Left hindlimb (tissue), 1 donor: Measurements from ENCODE around the gene FTCD.
"Not testable (repeated sequence)": the region's sequence is repeated elsewhere in the genome, so short reads cannot be mapped to it uniquely, and the experiment has no call there.

Experiments used
- DNase-seq: peaks from one replicate; pipeline ENCODE4 v3.0.0-alpha.2; 2018

Gene FTCD

DNA sequence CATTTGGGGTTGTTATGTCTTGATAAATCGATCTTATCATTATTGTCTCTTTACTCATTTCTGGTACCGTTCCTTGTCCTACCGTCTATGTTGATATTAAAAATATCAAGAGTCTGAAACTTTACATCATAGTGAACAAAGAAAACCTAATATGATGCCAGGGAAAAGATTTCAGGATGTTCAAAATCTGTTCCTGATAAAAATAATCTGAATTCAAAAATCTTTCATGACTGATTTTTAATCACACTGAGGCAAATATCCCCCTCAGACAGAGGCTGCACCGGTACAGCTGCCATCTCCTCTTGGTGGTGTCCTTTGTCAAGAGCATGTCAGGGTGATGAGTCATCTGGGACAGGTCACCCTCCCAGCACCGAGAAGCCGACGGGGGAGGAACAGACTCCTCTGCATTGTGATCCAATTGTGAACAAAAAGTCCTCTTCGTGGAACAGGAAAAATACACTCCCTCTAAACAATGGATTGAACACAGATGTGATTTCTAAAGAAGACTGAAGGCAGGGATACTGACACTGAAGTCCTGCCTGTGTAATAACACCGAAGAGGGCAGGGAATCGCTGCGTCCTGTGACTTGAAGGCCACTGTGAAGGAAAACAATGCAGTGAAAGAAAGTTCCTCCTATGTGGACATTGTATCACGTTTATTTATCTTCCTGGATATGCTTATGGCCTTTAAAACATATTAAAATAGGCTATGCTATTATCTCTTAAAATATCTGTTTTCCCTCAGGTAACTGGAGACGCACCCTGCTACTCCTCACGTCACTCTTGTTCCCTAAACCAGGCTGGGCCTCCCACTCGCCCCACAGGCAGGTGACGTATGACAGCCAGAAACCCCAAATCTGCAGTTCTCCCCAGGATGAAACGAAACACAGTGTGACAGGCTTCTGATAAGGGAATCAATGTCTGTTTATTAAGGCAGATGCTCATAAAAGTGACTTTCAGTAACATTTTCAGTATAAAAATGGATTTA, 33.1 kb upstream of the FTCD start:
- DNase-seq, result no peak

DNA sequence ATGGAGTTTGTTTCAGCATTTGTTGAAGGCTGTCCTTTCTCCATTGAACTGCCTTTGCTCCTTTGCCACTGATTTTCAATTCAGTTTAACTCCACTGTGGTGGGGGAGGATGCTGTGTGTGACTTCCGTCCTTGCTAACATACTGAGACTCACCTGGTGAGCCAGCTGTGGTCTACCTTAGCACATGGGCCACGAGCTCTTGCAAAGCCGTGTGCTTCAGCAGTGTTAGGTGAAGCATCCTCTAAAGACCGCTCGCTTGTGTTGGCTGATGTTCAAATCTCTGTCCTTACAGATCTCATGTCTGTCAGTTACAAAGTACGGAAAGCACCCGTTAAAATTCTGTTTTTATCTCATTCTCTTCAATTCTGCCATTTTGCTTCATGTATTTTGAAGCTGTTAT, 32.4 kb upstream of the FTCD start:
- no peak for DNase-seq

DNA sequence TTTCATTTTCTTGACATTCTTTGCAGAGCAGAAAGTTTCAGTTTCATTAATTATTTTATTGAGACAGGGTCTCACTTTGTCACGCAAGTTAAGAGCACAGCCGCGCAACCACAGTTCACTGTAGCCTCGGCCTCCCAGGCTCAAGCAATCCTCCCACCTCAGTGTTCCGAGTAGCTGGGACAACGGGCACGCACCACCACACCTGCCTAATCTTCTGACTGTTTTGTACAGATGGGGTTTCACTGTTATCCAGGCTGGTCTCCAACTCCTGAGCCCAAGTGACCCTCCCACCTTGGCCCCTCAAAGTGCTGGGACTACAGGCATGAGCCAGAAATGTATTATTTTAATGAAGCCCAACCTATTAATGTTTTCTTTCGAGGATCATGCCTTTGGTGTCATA, 31.9 kb upstream of the FTCD start:
- DNase-seq, result no peak

DNA sequence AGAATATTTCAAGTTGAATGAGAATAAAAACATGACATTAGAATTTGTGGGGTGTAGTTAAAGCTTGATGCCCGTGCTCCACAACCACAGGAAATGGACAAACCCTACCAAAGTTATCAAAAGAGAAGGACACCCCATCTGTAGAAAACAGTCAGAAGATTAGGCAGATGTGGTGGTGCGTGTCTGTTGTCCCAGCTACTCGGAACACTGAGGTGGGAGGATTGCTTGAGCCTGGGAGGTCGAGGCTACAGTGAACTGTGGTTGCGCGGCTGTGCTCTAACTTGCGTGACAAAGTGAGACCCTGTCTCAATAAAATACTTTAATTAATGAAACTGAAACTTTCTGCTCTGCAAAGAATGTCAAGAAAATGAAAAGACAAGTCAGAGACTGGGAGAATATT, 30.3 kb upstream of the FTCD start:
- DNase-seq, result no peak

DNA sequence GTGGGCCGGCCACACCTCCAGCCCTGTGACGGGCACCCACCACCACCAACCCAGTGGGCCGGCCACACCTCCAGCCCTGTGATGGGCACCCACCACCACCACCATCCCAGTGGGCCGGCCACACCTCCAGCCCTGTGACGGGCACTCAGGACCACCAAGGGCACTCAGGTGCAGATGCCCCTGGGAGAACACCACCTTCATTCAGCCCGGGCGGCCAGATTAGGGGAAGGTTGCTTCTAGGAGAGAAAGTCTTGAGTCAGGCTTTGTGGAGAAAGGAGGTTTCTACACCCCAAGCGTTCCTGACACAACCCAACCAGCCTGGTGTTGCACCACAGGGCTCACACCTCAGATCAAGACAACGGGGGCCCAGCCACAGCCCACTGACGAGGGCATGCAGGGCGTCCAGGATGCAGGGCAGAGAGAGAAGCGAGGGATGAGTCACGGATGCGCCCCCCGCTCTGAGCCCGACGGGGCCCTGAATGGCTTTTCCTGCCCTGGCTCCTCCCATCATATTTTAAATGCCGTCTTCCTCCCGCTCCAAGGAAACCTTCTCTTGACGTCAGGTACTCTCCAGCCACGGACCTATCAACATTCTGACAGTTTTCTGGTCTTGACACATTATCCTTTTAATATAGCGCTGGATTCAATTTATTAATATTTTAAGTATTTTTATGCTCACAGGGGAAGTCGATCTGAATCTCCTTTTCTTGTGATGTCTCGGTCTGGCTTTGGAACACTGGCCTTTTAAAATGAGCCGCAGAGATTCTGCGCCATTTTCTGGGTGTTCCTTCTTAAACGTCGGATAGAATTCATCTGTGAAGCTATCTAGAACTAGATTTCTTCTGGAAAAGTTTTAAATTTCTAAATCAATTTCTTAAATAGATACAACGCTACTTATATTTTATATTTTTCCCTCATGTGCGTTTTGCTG, 29.5 kb upstream of the FTCD start:
- DNase-seq, result peak; percentile 87

DNA sequence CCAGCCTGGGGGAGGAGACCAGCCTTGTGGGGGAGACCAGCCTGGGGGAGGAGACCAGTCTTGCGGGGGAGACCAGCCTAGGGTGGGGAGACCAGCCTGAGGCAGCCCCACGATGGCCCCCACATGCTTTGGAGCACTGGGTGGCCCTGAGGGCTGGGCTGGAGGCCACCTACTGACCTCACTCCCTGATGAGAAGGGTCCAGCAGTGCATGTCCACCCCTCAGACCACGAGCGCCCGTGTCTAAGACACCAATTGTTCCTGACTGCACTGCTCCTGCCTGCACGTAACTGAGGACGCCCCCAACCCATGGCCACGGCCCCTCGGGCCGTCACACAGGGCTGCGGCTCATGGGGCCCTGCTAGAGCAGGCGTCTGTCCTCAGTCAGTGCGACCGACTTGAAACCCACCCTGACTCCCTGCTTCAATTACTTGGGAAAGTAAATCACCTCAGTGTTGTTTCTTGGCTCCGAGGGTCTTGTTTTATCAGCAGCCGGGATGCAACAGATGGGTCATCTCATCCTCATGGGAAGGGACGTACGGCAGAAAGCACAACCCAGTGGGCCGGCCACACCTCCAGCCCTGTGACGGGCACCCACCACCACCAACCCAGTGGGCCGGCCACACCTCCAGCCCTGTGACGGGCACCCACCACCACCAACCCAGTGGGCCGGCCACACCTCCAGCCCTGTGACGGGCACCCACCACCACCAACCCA, 28.7 kb upstream of the FTCD start, which contains the start of gene SPATC1L:
TSS of gene SPATC1L (minus strand) at position 550 of the 715 bp plus-strand sequence. CDS start 1,643 bp downstream, outside the sequence.
- DNase-seq, result no peak

DNA sequence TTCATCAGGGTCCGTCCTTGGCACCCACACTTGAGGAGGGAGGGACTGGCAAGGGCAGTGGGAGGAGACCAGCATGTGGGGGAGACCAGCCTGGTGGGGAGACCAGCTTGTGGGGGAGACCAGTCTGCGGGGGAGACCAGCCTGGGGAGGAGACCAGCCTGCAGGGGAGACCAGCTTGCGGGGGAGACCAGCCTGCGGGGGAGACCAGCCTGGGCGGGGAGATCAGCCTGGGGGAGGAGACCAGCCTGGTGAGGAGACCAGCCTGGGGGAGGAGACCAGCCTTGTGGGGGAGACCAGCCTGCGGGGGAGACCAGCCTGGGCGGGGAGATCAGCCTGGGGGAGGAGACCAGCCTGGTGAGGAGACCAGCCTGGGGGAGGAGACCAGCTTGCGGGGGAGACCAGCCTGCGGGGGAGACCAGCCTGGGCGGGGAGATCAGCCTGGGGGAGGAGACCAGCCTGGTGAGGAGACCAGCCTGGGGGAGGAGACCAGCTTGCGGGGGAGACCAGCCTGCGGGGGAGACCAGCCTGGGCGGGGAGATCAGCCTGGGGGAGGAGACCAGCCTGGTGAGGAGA, 28.0 kb upstream of the FTCD start:
- DNase-seq, result not testable (repeated sequence)

DNA sequence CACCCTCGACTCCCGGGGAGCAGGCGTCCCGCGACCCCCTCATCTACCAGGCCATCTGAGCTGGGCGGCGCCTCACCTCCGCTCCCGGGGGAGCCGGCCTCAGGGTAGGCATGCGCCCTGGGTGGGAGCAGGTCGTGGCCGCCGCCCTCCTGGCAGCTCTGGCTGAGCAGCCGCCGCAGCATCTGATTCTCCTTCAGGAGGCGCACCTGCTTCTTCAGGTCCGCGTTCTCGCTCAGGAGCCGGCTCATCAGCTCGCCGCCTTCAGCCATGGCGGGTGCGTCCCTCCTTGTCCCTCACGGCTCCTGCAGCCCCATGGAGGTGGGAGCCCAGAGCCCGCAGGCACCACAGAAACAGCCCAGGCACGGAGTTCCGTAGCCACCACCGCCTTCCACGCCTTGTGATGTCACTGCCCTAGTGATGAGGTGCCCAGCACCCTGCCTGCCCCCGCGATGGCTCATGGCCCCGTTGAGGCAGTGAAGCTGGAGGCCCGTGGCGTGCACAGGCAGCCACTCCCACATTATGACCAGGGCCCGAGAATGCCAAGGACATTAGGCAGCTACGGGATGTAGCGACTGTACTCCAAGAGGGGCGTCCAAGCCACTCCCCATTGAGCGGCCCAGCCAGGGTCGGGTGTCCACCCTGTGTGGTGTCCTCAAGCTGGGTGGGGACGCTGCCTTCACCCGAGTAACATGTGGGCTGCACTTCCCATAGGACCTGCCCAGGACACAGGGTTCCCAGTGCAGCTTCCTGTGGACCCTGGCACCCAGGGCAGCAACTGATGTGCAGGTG, 27.4 kb upstream of the FTCD start:
- no peak for DNase-seq

DNA sequence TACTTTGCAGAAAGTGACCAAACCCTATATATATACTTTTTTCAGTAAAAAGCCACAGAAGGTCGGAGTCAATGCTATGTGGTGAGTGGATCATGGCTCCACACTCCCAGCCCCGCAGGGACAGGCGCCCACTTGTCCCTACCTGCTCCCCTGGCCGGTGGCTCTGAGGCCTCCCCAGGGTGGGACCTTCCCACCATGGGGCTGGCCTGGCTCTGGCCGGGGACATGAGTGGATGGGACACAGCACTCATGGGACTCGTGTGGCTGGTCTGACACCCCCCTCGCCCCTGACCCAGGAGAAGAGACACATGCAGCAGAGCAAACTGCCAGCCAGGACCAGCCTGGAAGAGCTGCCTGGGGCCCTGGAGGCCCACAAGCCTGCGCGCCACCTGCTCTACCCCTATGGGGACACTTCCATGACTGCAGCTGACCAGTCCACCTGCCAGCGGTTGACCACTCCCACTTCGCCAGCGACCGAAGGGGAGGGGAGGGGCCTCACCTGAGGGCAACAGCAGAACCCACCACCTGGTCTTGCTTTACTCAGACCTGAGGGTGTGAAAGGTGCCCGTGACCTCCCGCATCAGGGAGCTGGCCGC, 26.7 kb upstream of the FTCD start:
- DNase-seq, result no peak

DNA sequence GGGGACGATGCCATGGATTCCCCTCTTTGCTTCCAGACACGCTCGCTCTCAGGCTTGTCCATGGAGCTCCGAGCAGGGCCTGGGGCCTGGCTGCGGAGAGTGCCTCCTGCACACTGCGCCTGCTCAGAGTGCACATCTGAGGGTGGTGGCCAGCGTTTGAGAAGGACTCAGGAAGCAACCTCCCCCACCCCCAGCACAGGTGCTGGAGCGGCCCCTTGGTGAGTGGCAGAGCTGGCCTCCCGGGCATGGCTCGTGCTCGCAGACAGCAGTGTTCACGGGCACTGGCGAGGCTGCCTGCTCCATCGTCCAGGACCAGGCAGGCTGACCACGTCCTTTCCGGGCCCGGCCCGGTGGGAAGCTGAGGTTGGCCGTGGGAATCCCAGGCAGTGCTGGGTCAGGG, 26.1 kb upstream of the FTCD start:
- no peak for DNase-seq

DNA sequence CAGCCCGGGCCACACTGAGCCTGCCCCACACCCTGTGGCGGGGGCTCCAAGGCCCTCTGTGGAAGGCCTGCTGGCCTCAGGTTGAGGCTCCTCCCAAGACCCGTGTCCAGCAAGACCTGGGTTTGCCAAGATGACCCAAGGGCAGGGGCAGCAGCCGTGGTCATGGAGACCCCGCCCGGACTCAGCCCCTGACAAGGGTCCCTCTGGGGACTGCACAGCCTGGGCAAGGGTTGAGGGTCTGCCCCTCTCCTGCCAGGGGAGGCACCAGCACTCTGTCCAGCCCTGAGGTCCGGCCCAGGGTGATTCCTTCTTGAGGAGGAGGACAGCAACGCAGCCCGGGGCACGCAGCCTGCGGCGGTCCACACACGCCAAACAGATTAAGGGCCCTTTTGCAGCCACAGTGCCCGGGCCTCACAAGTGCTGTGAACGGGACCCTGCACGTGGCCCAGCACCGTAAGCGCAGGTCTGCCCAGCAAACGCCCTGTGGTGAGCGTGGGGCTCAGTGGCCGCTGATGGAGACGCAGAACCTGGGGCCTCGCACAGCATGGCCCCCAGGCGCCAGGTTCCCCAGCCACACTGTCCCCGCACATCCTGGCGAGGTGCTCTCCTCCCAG, 25.5 kb upstream of the FTCD start:
- DNase-seq, result no peak

DNA sequence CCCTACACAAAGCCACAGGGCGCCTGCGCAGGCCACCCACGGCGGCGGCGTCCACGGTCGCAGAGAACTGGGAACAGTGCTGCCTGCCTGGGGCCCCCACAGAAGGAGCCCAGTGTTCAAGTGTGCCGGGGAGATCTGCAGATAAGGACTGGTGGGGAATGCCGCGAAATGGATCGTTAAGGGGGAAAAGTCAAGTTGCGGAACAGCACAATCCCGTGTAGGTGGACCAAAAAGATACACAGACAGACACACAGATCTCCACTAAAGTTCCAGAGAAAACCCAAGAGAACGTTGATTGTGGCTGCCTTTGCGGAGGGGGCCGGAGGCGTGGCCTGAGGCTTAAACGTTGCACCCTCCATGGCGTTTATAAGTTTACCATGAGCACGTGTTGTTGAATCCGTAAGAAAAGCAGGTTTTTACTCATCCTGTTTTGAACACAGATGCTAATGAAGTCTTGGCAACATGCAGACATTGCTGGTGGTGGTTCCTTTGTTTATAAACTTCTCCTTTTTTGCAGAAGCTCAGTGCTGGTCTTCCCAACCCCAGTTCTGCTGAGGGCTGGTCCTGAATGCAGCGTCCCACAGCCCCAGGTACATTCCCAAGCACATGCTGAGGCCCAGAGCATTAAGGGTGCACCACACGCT, 24.8 kb upstream of the FTCD start:
- DNase-seq, result no peak

DNA sequence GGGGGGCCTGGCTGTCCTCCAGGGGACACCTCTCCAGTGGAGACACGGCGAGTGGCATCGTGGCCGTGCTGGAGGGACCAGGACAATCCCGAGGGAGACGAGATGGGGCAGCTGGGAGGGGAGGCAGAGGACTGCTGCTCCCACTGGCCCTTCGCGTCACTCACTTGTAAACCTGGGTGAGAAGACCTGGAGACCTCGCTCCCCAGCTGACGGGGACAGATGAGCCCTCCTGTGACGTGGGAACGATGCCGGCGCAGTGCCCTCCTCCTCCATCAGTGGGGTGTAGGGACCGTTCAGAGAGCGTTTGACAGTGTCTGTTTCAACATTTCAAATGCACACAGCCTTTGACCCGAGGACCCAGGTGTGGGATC, 24.3 kb upstream of the FTCD start:
- DNase-seq, result no peak

DNA sequence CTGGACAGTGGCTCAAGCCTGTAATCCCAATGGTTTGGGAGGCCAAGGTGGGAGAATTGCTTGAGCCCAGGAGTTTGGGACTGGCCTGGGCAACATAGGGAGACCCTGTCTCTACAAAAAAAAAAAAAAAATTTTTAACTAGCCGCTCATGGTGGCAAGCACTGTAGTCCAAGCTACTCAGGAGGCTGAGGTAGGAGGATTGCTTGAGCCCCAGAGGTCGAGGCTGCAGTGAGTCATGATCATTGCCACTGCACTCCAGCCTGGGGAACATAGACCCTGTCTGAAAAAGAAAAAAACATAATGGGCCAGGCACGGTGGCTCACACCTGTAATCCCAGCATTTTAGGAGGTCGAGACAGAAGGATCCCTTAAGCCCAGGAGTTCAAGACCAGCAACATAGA, 23.6 kb upstream of the FTCD start:
- DNase-seq, result no peak

DNA sequence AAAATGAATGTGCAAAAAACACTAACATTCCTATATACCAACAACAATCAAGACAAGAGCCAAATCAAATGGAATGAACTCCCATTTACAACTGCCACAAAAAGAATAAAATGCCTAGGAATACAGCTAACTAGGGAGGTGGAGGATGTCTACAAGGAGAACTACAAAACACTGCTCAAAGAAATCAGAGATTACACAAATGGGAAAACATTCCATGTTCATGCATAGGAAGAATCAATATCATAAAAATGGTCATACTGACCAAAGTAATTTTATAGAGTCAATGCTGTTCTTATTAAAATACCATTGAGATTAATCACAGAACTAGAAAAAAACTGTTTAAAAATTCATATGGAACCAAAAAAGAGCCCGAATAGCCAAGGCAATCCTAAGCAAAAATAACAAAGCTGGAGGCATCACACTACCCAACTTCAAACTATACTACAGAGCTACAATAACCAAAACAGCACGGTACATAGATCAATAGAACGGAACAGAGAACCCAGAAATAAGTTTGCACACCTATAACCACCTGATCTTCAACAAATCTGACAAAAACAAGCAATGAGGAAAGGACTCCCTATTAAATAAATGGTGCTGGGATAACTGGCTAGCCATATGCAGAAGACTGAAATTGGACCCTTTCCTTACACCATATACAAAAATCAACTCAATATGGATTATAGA, 21.2 kb upstream of the FTCD start:
- DNase-seq, result not testable (repeated sequence)

DNA sequence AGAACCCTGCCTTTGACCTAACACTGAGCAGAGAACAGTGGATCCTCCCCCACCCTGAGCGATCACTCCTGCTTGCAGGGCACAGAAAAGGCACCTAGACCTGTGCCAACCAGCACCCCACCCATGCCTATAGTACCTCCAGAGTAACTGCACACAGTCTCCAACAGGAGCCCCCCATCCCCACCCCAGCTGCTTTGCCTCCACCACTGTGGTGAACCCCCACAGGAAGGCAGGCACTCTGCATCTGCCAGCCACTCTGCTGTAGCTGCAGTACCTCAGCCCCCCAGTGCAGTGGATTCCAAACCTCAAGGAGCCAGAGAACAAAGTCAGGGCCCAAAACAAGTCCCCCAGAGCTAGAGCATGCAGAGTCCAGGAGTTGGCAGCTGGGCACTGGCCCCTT, 18.2 kb upstream of the FTCD start:
- DNase-seq, result no peak

DNA sequence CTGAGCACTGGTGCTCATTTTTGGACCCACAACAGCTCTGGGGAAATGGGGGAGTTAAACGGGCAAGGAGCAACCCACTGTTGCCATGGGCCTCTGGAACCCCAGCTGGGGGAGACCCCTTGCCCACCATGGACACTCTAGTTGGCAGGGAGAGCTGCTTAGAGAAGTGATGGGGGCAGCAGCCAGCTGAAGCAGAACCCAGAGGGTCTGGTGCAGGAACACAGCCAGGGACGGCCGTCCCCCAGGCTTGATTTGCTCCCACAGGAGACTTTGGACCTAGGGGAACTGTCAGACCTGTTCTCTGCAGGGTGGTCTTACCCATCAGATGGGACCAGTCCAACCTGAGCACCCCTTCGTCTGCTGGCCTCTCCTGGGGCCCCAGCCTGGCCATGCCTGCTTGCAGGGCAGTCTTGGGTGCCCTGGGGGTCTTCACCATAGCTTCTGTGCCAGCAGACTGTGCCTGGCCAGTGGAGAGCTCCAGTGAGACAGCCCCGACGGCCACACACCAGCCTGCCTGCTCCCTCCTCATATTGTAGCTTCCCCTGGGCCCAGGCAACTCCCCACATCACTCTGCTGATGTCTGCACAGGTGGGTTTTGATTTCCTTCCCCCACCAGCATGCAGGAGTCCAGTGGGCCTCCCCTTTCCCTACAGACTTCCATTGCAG, 17.6 kb upstream of the FTCD start:
- DNase-seq, result no peak

DNA sequence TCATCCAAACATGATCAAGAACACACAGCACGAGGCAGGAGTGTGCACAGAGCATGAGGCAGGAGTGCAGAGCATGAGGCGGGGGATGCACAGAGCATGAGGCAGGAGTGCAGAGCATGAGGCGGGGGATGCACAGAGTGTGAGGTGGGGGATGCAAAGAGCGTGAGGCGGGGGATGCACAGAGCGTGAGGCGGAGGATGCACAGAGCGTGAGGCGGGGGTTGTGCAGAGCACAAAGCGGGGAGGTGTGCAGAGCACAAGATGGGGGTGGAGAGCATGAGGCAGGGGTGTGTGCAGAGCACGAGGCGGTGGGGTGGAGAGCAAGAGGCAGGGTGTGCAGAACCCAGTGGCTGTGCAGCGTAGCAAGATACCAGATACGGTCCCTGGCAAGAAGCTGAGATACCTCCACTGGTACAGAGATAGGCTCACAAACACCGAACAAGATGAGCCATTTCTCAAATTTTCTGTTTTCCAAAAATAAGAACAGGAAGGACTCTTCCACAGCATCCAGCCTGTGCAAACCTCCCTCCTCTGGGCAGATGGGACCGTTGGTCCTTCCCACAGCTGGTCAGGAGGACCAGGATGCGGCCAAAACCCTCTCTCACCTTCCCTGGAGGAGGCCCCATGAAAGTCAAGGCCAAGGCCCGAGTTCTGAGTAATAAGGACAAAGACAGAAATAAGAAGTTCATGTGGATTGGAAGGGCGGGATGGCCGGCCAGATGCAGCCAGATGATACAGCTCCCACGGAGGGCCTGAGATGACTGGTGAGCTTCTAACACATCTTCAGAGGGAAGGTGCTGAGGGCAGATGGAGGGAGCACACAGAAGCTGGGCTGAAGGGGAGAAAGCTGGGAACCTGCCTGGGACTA, 16.9 kb upstream of the FTCD start:
- no peak for DNase-seq
